Measurements from ENCODE around the gene SIN3B. TPM values are rescaled to one million over a fixed set of nuclear protein-coding genes. Genes with fewer than 3 reads are reported as not detected.

The SIN3B gene
- total RNA-seq, 2 donors from 2014 or later: 50.7 to 51.1 TPM

- Mint-ChIP-seq H3K9me3 (peaks cover 2 to 5% of the 10 kb centered on the region in 2 donors), H3K4me1 (ENCODE audit: low read depth) (no peaks in the 10 kb centered on the region), H3K27me3 (ENCODE audit: low read depth) (no peaks in the 10 kb centered on the region), H3K4me3 (no peak overlapping the region), H3K36me3 (ENCODE audit: insufficient read depth in 2 of 2) (peaks cover 2 to 4% of the 10 kb centered on the region in 2 donors), H3K27ac (no peak overlapping the region)
- ATAC-seq (replicated peaks in 1 of 2) (no peak), DNase-seq (no peak)
Observed at GRCh38 chr19:16919496-16919895, 90.3 kb downstream of the SIN3B start.

- H3K36me3 Mint-ChIP-seq (ENCODE audit: insufficient read depth in 2 of 2): peaks cover 3% of the 10 kb centered on the region in 2 donors
- H3K27ac Mint-ChIP-seq: no peak overlapping the region
- no peaks in the 10 kb centered on the region for H3K27me3 Mint-ChIP-seq (ENCODE audit: low read depth)
- H3K4me1 Mint-ChIP-seq (ENCODE audit: low read depth): no peaks in the 10 kb centered on the region
- no peak for DNase-seq
- ATAC-seq (replicated peaks in 1 of 2): no peak
- H3K9me3 Mint-ChIP-seq: peaks cover 6 to 8% of the 10 kb centered on the region in 2 donors
- H3K4me3 Mint-ChIP-seq: no peak overlapping the region
Observed at GRCh38 chr19:16920816-16921529, 91.8 kb downstream of the SIN3B start.

DNA sequence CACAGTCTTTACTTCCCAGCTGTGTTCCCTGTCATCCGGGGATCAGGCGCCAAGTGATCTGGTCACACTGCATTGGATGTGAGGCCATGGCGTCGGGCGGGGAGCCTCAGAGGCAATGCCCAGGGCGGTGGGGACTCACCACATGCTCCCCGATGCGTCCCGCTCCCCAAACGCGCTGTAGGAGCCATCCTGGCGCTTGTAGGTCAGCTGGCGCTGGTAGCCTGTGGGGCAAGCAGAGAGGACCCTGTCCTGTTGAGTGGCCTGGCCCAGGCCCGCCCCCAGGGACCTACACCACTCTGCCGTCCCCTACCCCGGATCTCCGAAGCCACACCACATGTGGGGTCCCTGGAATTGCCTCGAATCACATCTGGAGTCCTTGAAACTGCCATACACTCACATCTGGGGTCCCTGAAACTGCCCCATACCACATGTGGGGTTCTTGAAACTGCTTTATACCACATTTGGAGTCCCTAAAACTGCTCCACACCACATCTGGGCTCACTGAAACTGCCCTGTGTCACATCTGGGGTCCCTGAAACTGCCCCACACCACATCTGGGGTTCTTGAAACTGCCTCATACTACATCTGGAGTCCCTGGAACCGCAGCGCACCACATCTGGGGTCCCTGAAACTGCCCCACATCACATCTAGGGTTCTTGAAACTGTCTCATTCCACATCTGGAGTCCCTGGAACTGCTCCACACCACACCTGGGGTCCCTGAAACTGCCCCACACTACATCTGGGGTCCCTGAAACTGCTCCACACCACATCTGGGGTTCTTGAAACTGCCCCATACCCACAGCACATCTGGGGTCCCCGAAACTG, 92.8 kb downstream of the SIN3B start:
- no peak for ATAC-seq (replicated peaks in 1 of 2)
- Mint-ChIP-seq H3K4me1 (ENCODE audit: low read depth) (no peaks in the 10 kb centered on the region), H3K4me3 (no peak overlapping the region), H3K9me3 (peaks cover 11% of the 10 kb centered on the region in 2 donors), H3K27ac (no peak overlapping the region), H3K36me3 (ENCODE audit: insufficient read depth in 2 of 2) (peaks cover 8% of the 10 kb centered on the region in 2 donors), H3K27me3 (ENCODE audit: low read depth) (no peaks in the 10 kb centered on the region)
- DNase-seq: no peak

GRCh38 chr19:16922592-16922934, 93.4 kb downstream of the SIN3B start:
- Mint-ChIP-seq H3K4me1 (ENCODE audit: low read depth) (no peaks in the 10 kb centered on the region), H3K27ac (no peak overlapping the region), H3K27me3 (ENCODE audit: low read depth) (no peaks in the 10 kb centered on the region), H3K9me3 (peaks cover 11% of the 10 kb centered on the region in 2 donors), H3K36me3 (ENCODE audit: insufficient read depth in 2 of 2) (peaks cover 8% of the 10 kb centered on the region in 2 donors), H3K4me3 (no peak overlapping the region)
- ATAC-seq (replicated peaks in 1 of 2) (no peak), DNase-seq (no peak)

GRCh38 chr19:16922949-16923348, 93.8 kb downstream of the SIN3B start:
- peaks cover 8% of the 10 kb centered on the region in 2 donors for H3K36me3 Mint-ChIP-seq (ENCODE audit: insufficient read depth in 2 of 2)
- DNase-seq: no peak
- no peaks in the 10 kb centered on the region for H3K4me1 Mint-ChIP-seq (ENCODE audit: low read depth)
- H3K4me3 Mint-ChIP-seq: no peak overlapping the region
- H3K27me3 Mint-ChIP-seq (ENCODE audit: low read depth): no peaks in the 10 kb centered on the region
- ATAC-seq (replicated peaks in 1 of 2): no peak
- H3K9me3 Mint-ChIP-seq: peaks cover 11% of the 10 kb centered on the region in 2 donors
- no peak overlapping the region for H3K27ac Mint-ChIP-seq

DNA sequence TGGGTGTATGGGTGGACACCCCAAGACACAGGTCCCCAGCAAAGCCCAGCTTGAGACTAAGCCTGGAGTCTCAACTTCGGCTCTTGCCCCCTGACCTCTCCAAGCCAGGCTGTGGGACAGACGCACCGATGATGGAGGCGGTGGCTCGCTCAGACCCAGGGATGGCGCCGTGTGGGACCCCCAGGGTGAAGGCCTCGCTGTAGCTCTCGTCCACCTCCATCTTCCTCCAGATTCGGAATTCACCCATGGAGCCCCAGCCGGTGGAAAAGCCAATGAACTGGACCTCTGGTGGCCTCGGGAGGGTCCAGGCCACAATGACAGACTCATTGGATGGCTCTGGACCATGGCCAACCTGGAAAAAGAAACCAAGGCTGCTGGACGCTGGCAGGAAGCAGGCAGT, 98.7 kb downstream of the SIN3B start:
- Mint-ChIP-seq H3K9me3 (peaks cover 9 to 11% of the 10 kb centered on the region in 2 donors), H3K4me3 (no peak overlapping the region), H3K36me3 (ENCODE audit: insufficient read depth in 2 of 2) (peaks cover 8 to 11% of the 10 kb centered on the region in 2 donors), H3K4me1 (ENCODE audit: low read depth) (no peaks in the 10 kb centered on the region), H3K27me3 (ENCODE audit: low read depth) (peaks cover 6% of the 10 kb centered on the region), H3K27ac (no peak overlapping the region)
- DNase-seq (no peak), ATAC-seq (replicated peaks in 1 of 2) (no peak)

- H3K27ac Mint-ChIP-seq: no peak overlapping the region
- H3K4me3 Mint-ChIP-seq: no peak overlapping the region
- no peak for DNase-seq
- ATAC-seq (replicated peaks in 1 of 2): no peak
- peaks cover 6% of the 10 kb centered on the region for H3K27me3 Mint-ChIP-seq (ENCODE audit: low read depth)
- H3K4me1 Mint-ChIP-seq (ENCODE audit: low read depth): no peaks in the 10 kb centered on the region
- H3K36me3 Mint-ChIP-seq (ENCODE audit: insufficient read depth in 2 of 2): peaks cover 8 to 11% of the 10 kb centered on the region in 2 donors
- H3K9me3 Mint-ChIP-seq: peaks cover 9 to 11% of the 10 kb centered on the region in 2 donors
Observed at GRCh38 chr19:16928351-16928750, 99.2 kb downstream of the SIN3B start.

DNA sequence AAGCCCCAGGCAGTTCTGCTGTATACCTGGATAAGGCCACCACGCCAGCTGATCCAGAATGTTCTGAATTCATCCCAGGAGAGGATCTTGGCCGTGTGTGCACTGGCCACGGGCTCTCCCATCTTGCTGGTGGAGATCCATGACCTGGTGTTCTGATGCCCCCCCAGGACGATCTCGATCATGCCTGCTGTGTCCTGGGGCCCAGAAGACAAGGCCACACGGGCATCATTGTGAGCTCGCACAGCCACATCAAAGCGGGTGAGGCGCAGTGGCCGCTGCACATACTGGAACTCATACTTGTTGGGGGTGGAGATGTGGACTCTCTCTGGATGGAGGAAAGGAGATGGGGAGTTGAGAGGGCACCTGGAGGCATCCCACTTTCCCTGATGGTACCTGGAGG, 99.7 kb downstream of the SIN3B start:
- peaks cover 6% of the 10 kb centered on the region for H3K27me3 Mint-ChIP-seq (ENCODE audit: low read depth)
- peaks cover 11 to 13% of the 10 kb centered on the region in 2 donors for H3K9me3 Mint-ChIP-seq
- ATAC-seq (replicated peaks in 1 of 2) (no peak), DNase-seq (no peak)
- H3K27ac Mint-ChIP-seq: no peak overlapping the region
- peaks cover 9 to 11% of the 10 kb centered on the region in 2 donors for H3K36me3 Mint-ChIP-seq (ENCODE audit: insufficient read depth in 2 of 2)
- no peaks in the 10 kb centered on the region for H3K4me1 Mint-ChIP-seq (ENCODE audit: low read depth)
- H3K4me3 Mint-ChIP-seq: no peak overlapping the region

Other genes starting within 250 kb of the SIN3B start
- 10 to 100 TPM; 18.6 to 20.2 TPM for gene MED26, start 201.2 kb upstream of the SIN3B start, total RNA-seq
- 10 to 100 TPM; 75.8 to 81.1 TPM for gene SMIM7, start 169.3 kb upstream of the SIN3B start, total RNA-seq
- gene TMEM38A, start 168.3 kb upstream of the SIN3B start, total RNA-seq: 1 to 10 TPM; 1.6 to 2.6 TPM
- not detected for gene NWD1, start 109.6 kb upstream of the SIN3B start, total RNA-seq
- gene F2RL3, start 59.6 kb downstream of the SIN3B start, total RNA-seq: not detected
- gene CPAMD8, start 197.4 kb downstream of the SIN3B start, total RNA-seq: under 1 TPM; 0.28 to 0.43 TPM
- gene HAUS8, start 246.1 kb downstream of the SIN3B start, total RNA-seq: 10 to 100 TPM; 37.3 to 45.6 TPM
- gene MYO9B, start 246.4 kb downstream of the SIN3B start, total RNA-seq: 100 to 1,000 TPM; 106 to 135 TPM

Data from activated T-cell treated with anti-CD3 and anti-CD28 coated beads, Interleukin-2, amount 50 U/mL, for 72 hours (primary cell).